MM.1S (cell line): Measurements from ENCODE around the gene RMND5A.
"Not testable (repeated sequence)": the region's sequence is repeated elsewhere in the genome, so short reads cannot be mapped to it uniquely, and the experiment has no call there.

Experiments
- DNase-seq: peaks from one replicate; pipeline ENCODE4 v3.0.0-alpha.2; 2015
- H2AFZ ChIP-seq: fragments of 300-600 bp; sonication (generic); 2 replicates; pipeline ENCODE4 v1.6.0; 2016; ENCODE audit warnings: antibody characterized with exemption, low read length
- H3F3A ChIP-seq: fragments of 300-600 bp; sonication (generic); 2 replicates; pipeline ENCODE4 v1.6.1; 2016; ENCODE audit warnings: mild to moderate bottlenecking, antibody characterized with exemption, low read length, moderate library complexity, mixed read lengths; ENCODE audit not compliant: insufficient read depth
- H3K27ac ChIP-seq: fragments of 300-600 bp; sonication (generic); 2 replicates; pipeline ENCODE4 v1.5.1; 2016; ENCODE audit warnings: mild to moderate bottlenecking, low read length
- H3K27me3 ChIP-seq: fragments of 300-600 bp; sonication (generic); replicated peaks from 2 replicates; pipeline ENCODE4 v1.6.0; 2016; ENCODE audit warnings: low read length; ENCODE audit not compliant: insufficient read depth
- H3K36me3 ChIP-seq: fragments of 300-600 bp; sonication (generic); replicated peaks from 2 replicates; pipeline ENCODE4 v1.6.1; 2016; ENCODE audit warnings: mild to moderate bottlenecking, low read length, mixed read lengths; ENCODE audit not compliant: insufficient read depth
- H3K4me1 ChIP-seq: fragments of 300-600 bp; sonication (generic); 2 replicates; pipeline ENCODE4 v1.6.1; 2016; ENCODE audit warnings: low read length, mixed read lengths
- H3K4me2 ChIP-seq: fragments of 300-600 bp; sonication (generic); 2 replicates; pipeline ENCODE4 v1.6.0; 2016; ENCODE audit warnings: low read depth, low read length
- H3K4me3 ChIP-seq: fragments of 300-600 bp; sonication (generic); 2 replicates; pipeline ENCODE4 v1.5.1; 2016; ENCODE audit warnings: low read length, mixed read lengths
- H3K79me2 ChIP-seq: fragments of 300-600 bp; sonication (generic); 2 replicates; pipeline ENCODE4 v1.6.1; 2016; ENCODE audit warnings: mixed run types, low read length, mixed read lengths
- H3K9ac ChIP-seq: fragments of 300-600 bp; sonication (generic); 2 replicates; pipeline ENCODE4 v1.6.1; 2016; ENCODE audit warnings: low read length, mixed read lengths
- H3K9me2 ChIP-seq: fragments of 300-600 bp; sonication (generic); replicated peaks from 2 replicates; pipeline ENCODE4 v1.6.1; 2016; ENCODE audit warnings: mild to moderate bottlenecking, low read length, mixed read lengths; ENCODE audit not compliant: insufficient read depth
- H3K9me3 ChIP-seq: fragments of 300-600 bp; sonication (generic); replicated peaks from 2 replicates; pipeline ENCODE4 v1.6.1; 2016; ENCODE audit warnings: mild to moderate bottlenecking, low read length, mixed read lengths; ENCODE audit not compliant: insufficient read depth
- H4K20me1 ChIP-seq: fragments of 300-600 bp; sonication (generic); 2 replicates; pipeline ENCODE4 v1.6.1; 2016; ENCODE audit warnings: mild to moderate bottlenecking, low read length, moderate library complexity, mixed read lengths; ENCODE audit not compliant: insufficient read depth

RMND5A gene

GRCh38 chr2:86732837-86733236, 12.7 kb downstream of the RMND5A start:
- not testable (repeated sequence) for H3F3A ChIP-seq, H3K79me2 ChIP-seq, H3K27me3 ChIP-seq, H3K36me3 ChIP-seq, H3K9me3 ChIP-seq, DNase-seq, H3K9ac ChIP-seq, H3K4me1 ChIP-seq, H4K20me1 ChIP-seq, H3K4me3 ChIP-seq, H3K27ac ChIP-seq, H3K9me2 ChIP-seq, H3K4me2 ChIP-seq, H2AFZ ChIP-seq

- H3K27ac ChIP-seq, H3K4me1 ChIP-seq, H3F3A ChIP-seq, DNase-seq, H3K9me2 ChIP-seq, H3K79me2 ChIP-seq, H3K4me3 ChIP-seq, H3K9ac ChIP-seq, H3K36me3 ChIP-seq, H2AFZ ChIP-seq, H4K20me1 ChIP-seq, H3K4me2 ChIP-seq, H3K27me3 ChIP-seq, H3K9me3 ChIP-seq: not testable (repeated sequence)
Observed at GRCh38 chr2:86733528-86733927, 13.4 kb downstream of the RMND5A start.

- not testable (repeated sequence) for H3K9me3 ChIP-seq, H3K27ac ChIP-seq, H4K20me1 ChIP-seq, H3K9ac ChIP-seq, H3K9me2 ChIP-seq, H3K4me1 ChIP-seq, H3K36me3 ChIP-seq, H3K4me2 ChIP-seq, H3K4me3 ChIP-seq, H3F3A ChIP-seq, H3K79me2 ChIP-seq, H3K27me3 ChIP-seq, DNase-seq, H2AFZ ChIP-seq
Observed at GRCh38 chr2:86734896-86735295, 14.8 kb downstream of the RMND5A start.

- H3K9me2 ChIP-seq, H3K4me2 ChIP-seq, H3K27ac ChIP-seq, H3K9me3 ChIP-seq, DNase-seq, H3K9ac ChIP-seq, H3F3A ChIP-seq, H2AFZ ChIP-seq, H3K36me3 ChIP-seq, H4K20me1 ChIP-seq, H3K4me1 ChIP-seq, H3K4me3 ChIP-seq, H3K27me3 ChIP-seq: not testable (repeated sequence)
- peaks cover 11% of the 10 kb centered on the region for H3K79me2 ChIP-seq
Observed at GRCh38 chr2:86739485-86739884, 19.4 kb downstream of the RMND5A start.

GRCh38 chr2:86739889-86740288, 19.8 kb downstream of the RMND5A start:
- not testable (repeated sequence) for H3K4me2 ChIP-seq, H2AFZ ChIP-seq, H3K9ac ChIP-seq

GRCh38 chr2:86741889-86742498, 21.9 kb downstream of the RMND5A start:
- not testable (repeated sequence) for H4K20me1 ChIP-seq, H3K36me3 ChIP-seq, H3F3A ChIP-seq, DNase-seq, H3K9me3 ChIP-seq, H3K27ac ChIP-seq, H3K4me1 ChIP-seq, H2AFZ ChIP-seq, H3K4me2 ChIP-seq, H3K9me2 ChIP-seq, H3K9ac ChIP-seq, H3K27me3 ChIP-seq, H3K4me3 ChIP-seq
- peaks cover 28% of the 10 kb centered on the region for H3K79me2 ChIP-seq

More at GRCh38 chr2:86739889-86740288, 19.8 kb downstream of the RMND5A start:
- H3F3A ChIP-seq, H4K20me1 ChIP-seq, H3K27ac ChIP-seq, DNase-seq, H3K9me2 ChIP-seq, H3K27me3 ChIP-seq, H3K4me1 ChIP-seq, H3K36me3 ChIP-seq, H3K9me3 ChIP-seq, H3K4me3 ChIP-seq: not testable (repeated sequence)
- H3K79me2 ChIP-seq = peaks cover 14% of the 10 kb centered on the region
